SK-N-MC (cell line): ENCODE measurements around the gene CELA1.

ENCODE experiments used
- DNase-seq: peaks from one replicate; pipeline ENCODE4 v3.0.0-alpha.2; 2011; ENCODE audit warnings: low read depth, low spot score
- H3K27ac ChIP-seq: fragments of 200-600 bp; sonication (generic); 2 replicates; pipeline ENCODE4 v1.5.1; 2016; ENCODE audit warnings: mixed run types
- H3K36me3 ChIP-seq: fragments of 200-600 bp; sonication (generic); 2 replicates; pipeline ENCODE4 v1.6.1; 2017; ENCODE audit warnings: antibody characterized with exemption, low read length, mixed read lengths; ENCODE audit not compliant: insufficient read depth
- H3K4me3 ChIP-seq: fragments of 200-600 bp; sonication (generic); 2 replicates; pipeline ENCODE4 v1.5.1; 2016
- H3K9ac ChIP-seq: fragments of 200-600 bp; sonication (generic); 2 replicates; pipeline ENCODE4 v1.8.0; 2017; ENCODE audit warnings: mixed run types, mixed read lengths; ENCODE audit not compliant: insufficient read length
- H3K9me3 ChIP-seq: fragments of 200-600 bp; sonication (generic); 2 replicates; pipeline ENCODE4 v1.6.1; 2017; ENCODE audit warnings: low read depth, mild to moderate bottlenecking, antibody characterized with exemption, low read length, moderate library complexity, mixed read lengths
- EZH2 ChIP-seq: fragments of 200-600 bp; sonication (generic); IDR thresholded peaks from one replicate; pipeline ENCODE4 v1.6.1; 2017; ENCODE audit warnings: antibody characterized with exemption
- FOXP2 ChIP-seq: optimal IDR thresholded peaks from 2 replicates; pipeline ENCODE3; 2011; ENCODE audit warnings: mild to moderate bottlenecking, moderate library complexity; ENCODE audit not compliant: insufficient read depth; ENCODE audit errors: extremely low read length, control extremely low read depth
- POLR2AphosphoS5 ChIP-seq: IDR thresholded peaks from 2 replicates; pipeline ENCODE4 v1.6.1; 2012; ENCODE audit warnings: mild to moderate bottlenecking, low read depth, low read length, borderline replicate concordance

Gene CELA1

DNA sequence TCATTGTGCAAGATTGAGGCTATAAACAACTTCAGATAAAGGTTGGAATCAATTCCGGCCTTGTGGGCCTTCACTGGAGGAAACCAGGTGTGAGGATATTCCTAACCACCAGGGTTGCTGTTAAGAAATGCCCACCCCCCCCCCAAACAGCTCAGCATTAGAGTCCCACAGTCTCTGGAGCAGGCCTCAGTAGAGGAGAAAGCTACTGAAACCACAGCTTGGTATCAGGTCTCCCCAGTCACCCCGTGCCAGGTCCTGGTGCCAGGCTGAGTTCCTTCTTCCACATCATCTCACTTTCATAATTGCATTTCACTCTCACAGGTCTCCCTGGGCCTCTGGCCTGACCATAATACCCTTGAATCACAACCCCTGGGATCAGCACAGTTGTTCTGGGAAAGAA, 32.3 kb upstream of the CELA1 start:
- Histone ChIP-seq H3K9me3 (no peaks in the 10 kb centered on the region), H3K4me3 (no peak overlapping the region), H3K36me3 (no peaks in the 10 kb centered on the region; the same call in 1 of the 2 replicates), H3K9ac (no peak overlapping the region), H3K27ac (no peak overlapping the region)
- no peak for TF ChIP-seq FOXP2
- no peak for TF ChIP-seq EZH2
- TF ChIP-seq POLR2AphosphoS5, result no peak
- DNase-seq, result no peak

DNA sequence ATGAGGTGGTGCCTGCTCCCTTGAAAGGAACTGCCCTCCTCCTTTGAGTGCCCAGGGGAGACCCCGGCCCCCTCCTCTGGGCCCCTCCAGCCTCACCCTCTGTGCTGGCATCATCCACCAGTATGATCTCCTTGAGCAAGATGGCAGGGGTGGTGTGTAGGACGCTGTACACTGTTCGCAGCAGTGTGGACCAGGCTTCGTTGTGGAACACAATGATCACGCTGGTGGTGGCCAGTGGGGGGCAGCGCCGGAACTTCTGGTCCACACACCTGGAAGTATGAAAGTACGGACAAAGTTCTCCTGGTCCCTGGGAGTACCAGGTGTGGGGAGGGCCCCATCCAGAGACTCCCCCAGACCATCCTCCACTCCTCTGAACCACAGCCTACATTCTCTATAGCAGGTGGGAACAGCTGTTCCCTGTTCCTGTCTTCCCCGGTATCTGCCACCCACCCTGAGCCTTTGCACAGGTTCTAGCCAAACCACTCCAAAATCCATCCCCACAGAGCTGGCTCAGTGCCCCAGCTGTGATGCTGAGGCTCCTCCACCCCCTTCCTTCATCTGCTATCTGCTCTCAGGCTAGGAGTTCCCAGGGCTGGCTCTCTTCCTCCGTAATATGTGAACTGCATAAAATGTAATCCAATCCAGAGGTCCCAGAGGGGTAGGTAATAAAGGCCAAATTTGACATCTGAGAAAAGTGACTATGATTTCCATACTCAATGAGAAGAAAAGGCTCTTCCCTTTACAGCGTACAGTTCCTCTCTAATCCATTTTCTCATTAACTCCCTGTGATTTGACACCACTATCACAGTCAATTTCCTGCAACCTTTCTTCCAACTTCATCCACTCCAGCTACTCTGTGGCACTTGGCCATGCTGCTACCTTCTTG, 30.9 kb upstream of the CELA1 start:
- H3K9ac ChIP-seq, result no peak overlapping the region
- H3K27ac ChIP-seq, result no peak overlapping the region; the same call in 1 of the 2 replicates
- no peaks in the 10 kb centered on the region for H3K9me3 ChIP-seq
- TF ChIP-seq EZH2, result no peak
- no peak for DNase-seq
- H3K4me3 ChIP-seq, result no peak overlapping the region
- no peaks in the 10 kb centered on the region; the same call in 1 of the 2 replicates for H3K36me3 ChIP-seq

DNA sequence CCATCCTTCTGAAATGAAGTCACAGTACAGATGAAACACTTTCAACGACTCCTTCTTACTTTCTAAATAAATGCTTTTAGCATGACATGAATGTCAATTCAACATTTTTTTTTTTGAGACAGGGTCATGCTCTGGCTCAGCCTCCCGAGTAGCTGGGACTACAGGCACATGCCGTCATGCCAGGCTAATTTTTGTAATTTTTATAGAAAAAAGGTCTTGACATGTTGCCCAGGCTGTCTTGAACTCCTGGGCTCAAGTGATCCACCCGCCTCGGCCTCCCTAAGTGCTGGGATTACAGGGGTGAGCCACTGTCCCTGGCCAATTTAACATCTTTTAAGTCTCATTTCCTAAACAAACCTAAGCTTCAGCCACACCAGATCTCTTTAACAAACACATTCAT, 28.4 kb upstream of the CELA1 start:
- Histone ChIP-seq H3K36me3 (no peaks in the 10 kb centered on the region; the same call in 1 of the 2 replicates), H3K4me3 (no peak overlapping the region), H3K9ac (no peak overlapping the region), H3K27ac (no peak overlapping the region), H3K9me3 (no peaks in the 10 kb centered on the region)
- TF ChIP-seq FOXP2 (no peak), EZH2 (no peak)
- DNase-seq, result no peak

DNA sequence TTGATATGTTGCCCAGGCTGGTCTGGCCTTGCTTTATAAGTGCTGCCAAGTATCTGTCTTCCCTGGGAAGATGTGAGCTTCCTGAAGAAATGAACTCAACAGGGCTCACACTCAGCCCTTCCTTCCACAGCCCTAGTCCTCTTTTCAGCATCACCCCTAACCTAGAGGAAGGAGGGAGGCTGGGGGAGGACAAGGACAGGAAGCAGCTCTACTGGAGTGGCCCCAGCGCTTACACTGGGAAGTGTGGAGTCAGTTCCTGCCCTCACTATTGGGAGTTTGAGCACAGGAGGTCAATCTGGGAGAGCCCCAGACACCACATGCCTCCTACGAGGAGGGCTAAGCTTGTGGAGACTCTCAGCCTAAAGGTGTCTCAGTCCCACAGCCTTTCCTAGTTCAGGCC, 27.9 kb upstream of the CELA1 start:
- TF ChIP-seq FOXP2 (no peak), POLR2AphosphoS5 (no peak), EZH2 (no peak)

DNA sequence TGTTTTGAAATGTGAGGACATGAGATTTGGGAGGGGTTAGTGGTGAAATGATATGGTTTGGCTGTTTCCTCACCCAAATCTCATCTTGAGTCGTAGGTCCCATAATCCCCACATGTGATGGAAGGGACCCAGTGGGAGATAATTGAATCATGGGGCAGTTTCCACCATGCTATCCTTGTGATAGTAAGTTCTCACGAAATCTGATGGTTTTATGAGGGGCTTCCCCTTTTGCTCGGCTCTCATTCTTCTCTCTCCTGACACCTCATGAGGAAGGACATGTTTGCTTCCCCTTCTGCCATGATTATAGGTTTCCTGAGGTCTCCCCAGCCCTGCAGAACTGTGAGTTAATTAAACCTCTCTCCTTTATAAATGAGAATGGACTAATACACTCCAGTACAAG, 26.7 kb upstream of the CELA1 start:
- Histone ChIP-seq H3K4me3 (no peak overlapping the region), H3K9me3 (no peaks in the 10 kb centered on the region), H3K36me3 (no peaks in the 10 kb centered on the region; the same call in 1 of the 2 replicates), H3K27ac (no peak overlapping the region), H3K9ac (no peak overlapping the region)
- no peak for DNase-seq
- TF ChIP-seq FOXP2 (no peak), EZH2 (no peak), POLR2AphosphoS5 (no peak)

More for the DNA sequence above, 27.9 kb upstream of the CELA1 start:
- H3K9ac ChIP-seq, result no peak overlapping the region
- H3K36me3 ChIP-seq, result no peaks in the 10 kb centered on the region; the same call in 1 of the 2 replicates
- H3K27ac ChIP-seq, result no peak overlapping the region
- no peaks in the 10 kb centered on the region for H3K9me3 ChIP-seq
- H3K4me3 ChIP-seq, result no peak overlapping the region
- no peak for DNase-seq

DNA sequence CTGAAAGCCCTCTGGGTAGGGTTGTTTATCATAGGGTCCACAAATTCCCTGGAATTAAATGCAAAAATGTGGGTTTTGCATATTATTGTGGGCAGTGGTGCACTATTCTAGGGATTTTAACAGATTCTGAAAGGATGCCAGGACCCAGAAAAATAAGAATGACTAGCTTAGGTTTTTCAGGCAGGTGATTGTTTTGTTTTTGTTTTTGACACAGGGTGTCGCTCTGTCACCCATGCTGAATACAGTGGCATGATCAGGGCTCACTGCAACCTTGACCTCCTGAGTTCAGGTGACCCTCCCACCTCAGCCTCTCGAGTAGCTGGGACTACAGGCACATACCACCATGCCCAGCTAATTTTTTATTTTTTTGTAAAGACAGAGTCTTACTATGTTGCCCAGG, 25.5 kb upstream of the CELA1 start:
- H3K9ac ChIP-seq, result no peak overlapping the region
- no peaks in the 10 kb centered on the region; the same call in 1 of the 2 replicates for H3K36me3 ChIP-seq
- H3K27ac ChIP-seq, result no peak overlapping the region
- H3K9me3 ChIP-seq, result no peaks in the 10 kb centered on the region
- H3K4me3 ChIP-seq, result no peak overlapping the region
- TF ChIP-seq POLR2AphosphoS5, result no peak
- no peak for TF ChIP-seq FOXP2
- no peak for TF ChIP-seq EZH2
- no peak for DNase-seq

DNA sequence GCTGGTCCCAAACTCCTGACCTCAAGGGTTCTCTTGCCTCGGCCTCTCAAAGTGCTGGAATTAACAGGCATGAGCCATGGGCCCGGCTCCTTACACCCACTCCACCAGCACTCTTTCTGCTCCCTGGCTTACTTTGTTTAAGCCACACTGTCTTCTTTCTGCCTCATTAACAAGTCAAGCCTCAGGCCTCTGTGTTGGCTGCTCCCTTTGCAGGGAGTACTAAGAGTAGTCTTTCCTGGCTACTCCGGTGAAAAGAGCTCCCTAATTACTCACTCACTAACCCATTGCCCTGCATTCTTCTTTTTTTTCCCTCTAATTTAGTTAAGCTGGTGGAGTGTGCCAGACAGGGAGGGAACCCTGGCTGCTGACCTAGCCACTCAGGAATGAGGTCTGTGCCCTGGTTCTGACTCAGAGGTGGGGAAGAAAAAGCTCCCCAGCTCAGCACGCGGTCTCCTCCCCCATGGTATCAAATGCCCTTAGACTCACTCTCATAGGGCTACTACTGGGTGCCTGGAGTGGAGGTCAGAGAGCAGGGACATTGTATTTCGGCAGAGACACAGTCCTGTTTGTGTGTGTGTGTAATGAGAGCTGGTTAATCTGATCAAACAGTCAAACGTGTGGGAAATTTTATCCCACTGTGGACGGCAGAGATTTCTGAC, 24.9 kb upstream of the CELA1 start:
- Histone ChIP-seq H3K9me3 (no peaks in the 10 kb centered on the region), H3K36me3 (no peaks in the 10 kb centered on the region), H3K4me3 (no peak overlapping the region), H3K9ac (peak overlapping the region; percentile 37), H3K27ac (0 out of 2 replicates have a peak overlapping the region, but pooled peaks have one; percentile 19)
- TF ChIP-seq FOXP2 (no peak), POLR2AphosphoS5 (no peak), EZH2 (no peak)
- no peak for DNase-seq

DNA sequence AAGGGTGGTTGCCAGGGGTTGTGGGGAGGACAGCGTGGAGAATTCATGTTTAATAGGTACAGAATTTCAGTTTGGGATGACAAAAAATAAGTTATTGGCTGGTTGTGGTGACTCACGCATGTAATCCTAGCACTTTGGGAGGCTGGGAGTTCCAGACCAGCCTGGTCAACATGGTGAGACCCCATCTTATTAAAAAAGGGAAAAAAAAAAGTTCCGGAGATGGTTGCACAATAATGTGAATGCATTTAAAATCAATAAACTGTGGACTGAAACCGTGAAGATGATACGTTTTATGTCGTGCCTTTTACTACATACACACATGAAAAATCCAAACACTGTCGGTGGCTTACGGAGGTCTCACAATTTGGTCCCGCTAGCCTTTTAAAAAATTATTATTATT, 24.2 kb upstream of the CELA1 start:
- DNase-seq, result no peak
- no peak for TF ChIP-seq POLR2AphosphoS5
- no peak for TF ChIP-seq FOXP2
- no peak for TF ChIP-seq EZH2
- no peaks in the 10 kb centered on the region for H3K36me3 ChIP-seq
- no peak overlapping the region for H3K9ac ChIP-seq
- no peak overlapping the region for H3K4me3 ChIP-seq
- no peak overlapping the region for H3K27ac ChIP-seq
- H3K9me3 ChIP-seq, result no peaks in the 10 kb centered on the region
